Mammary epithelial cell (primary cell): ENCODE measurements around the gene IGLL1.

Experiments
- EZH2 ChIP-seq: IDR thresholded peaks from 2 replicates; pipeline ENCODE4 v1.6.1; 2012; ENCODE audit warnings: low read length, inconsistent platforms, borderline replicate concordance
- TF ChIP-seq, protein P1 (sequence below), 2 donors: IDR thresholded peaks in 1 of 2; conservative IDR thresholded peaks in 1 of 2; 2 replicates each; pipeline ENCODE4 v1.5.1; 2011 to 2012; ENCODE audit warnings: inconsistent platforms in 2 of 2, low read length in 2 of 2, mild to moderate bottlenecking in 2 of 2, control low read depth in 1 of 2, low read depth in 1 of 2; ENCODE audit not compliant: insufficient read depth in 1 of 2; ENCODE audit errors: extremely low read depth in 1 of 2

DNA sequence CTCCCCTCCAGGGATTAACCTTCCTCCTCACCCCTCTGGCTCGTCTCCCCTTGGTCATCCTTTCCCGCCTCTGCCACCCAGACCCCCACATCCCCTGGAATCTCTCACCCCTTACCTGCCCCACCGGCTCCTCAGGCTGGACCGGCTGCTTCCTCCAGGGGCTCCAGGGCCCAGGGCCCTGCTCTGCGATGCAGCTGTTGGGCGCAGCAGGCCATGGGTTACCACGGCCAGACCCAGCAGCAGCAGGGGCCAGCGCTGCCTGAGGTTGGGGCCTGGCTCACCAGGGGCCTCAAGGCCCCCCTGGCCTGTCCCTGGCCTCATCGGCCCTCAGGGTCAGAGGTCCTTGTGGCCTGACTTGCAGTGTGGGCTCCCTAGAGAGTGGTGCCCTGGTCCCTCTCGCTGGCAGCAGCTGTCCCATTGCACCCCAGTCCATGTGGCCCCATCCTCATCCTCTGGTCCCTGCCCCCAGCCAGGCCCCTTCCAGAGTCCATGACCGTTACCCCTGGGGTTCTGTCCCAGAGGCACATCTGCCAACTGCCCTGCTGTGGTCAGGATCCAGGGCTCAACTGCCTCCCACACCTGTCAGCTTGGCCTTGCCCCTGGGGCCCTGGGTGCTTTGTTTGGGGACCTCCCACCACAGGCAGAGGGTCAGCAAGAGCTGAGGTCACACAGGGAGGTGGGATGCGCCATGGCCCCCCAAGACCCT lies at the start of gene IGLL1:
- TF ChIP-seq, protein P1, sequence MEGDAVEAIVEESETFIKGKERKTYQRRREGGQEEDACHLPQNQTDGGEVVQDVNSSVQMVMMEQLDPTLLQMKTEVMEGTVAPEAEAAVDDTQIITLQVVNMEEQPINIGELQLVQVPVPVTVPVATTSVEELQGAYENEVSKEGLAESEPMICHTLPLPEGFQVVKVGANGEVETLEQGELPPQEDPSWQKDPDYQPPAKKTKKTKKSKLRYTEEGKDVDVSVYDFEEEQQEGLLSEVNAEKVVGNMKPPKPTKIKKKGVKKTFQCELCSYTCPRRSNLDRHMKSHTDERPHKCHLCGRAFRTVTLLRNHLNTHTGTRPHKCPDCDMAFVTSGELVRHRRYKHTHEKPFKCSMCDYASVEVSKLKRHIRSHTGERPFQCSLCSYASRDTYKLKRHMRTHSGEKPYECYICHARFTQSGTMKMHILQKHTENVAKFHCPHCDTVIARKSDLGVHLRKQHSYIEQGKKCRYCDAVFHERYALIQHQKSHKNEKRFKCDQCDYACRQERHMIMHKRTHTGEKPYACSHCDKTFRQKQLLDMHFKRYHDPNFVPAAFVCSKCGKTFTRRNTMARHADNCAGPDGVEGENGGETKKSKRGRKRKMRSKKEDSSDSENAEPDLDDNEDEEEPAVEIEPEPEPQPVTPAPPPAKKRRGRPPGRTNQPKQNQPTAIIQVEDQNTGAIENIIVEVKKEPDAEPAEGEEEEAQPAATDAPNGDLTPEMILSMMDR (conservative IDR thresholded peaks at IDR 0.05 in 1 of 2, IDR thresholded peaks at IDR 0.05 in 1 of 2; ENCODE audit: extremely low read depth in 1 of 2, insufficient read depth in 1 of 2, low read depth in 1 of 2, low read length in 2 of 2) = no peak
- TF ChIP-seq EZH2 = no peak
